Stimulated activated CD4-positive, alpha-beta T cell treated with anti-CD3 and anti-CD28 coated beads, TNF-alpha, amount 100 ng/mL, for 48 hours (primary cell): Measurements from ENCODE around the gene SMIM43.

ENCODE experiments used
- DNase-seq, 3 donors: peaks; one replicate each; pipeline ENCODE4 v3.0.0-alpha.2; 2020; ENCODE audit warnings: low read depth in 3 of 3

Gene SMIM43

GRCh38 chr4:121764702-121765367 is at the start of gene SMIM43:
Gene SMIM43, minus strand, starts transcription at chr4:121765164. Its CDS starts 59 bp downstream, at chr4:121765105.
- DNase-seq = no peak

GRCh38 chr4:121814756-121815155 is 49.8 kb upstream of the SMIM43 start:
- no peak for DNase-seq

- no peak for DNase-seq
These were observed 46.2 kb upstream of the SMIM43 start for GRCh38 chr4:121811122-121811521.

GRCh38 chr4:121806411-121806810 is 41.4 kb upstream of the SMIM43 start:
- DNase-seq = no peak

GRCh38 chr4:121801715-121802075 is 36.7 kb upstream of the SMIM43 start:
- no peak for DNase-seq

- peak; percentile 85 to 91 (median 90) for DNase-seq
These were observed 36.2 kb upstream of the SMIM43 start, which contains the start of gene EXOSC9 for GRCh38 chr4:121800961-121801714. Gene EXOSC9, plus strand, starts transcription at chr4:121801323. Its CDS starts 102 bp downstream, at chr4:121801425.

GRCh38 chr4:121800638-121800960 is 35.6 kb upstream of the SMIM43 start:
- DNase-seq = no peak

GRCh38 chr4:121799867-121800501 is 35.0 kb upstream of the SMIM43 start:
- no peak for DNase-seq

- DNase-seq = no peak
These were observed 34.4 kb upstream of the SMIM43 start for GRCh38 chr4:121799208-121799823.

- DNase-seq = no peak
These were observed 31.3 kb upstream of the SMIM43 start for GRCh38 chr4:121796283-121796682.

GRCh38 chr4:121794505-121795188 is 29.7 kb upstream of the SMIM43 start:
- DNase-seq = no peak

GRCh38 chr4:121792966-121793365 is 28.0 kb upstream of the SMIM43 start:
- no peak for DNase-seq

- DNase-seq = no peak
These were observed 26.5 kb upstream of the SMIM43 start for GRCh38 chr4:121791481-121791880.

GRCh38 chr4:121790976-121791375 is 26.0 kb upstream of the SMIM43 start:
- DNase-seq = no peak

- no peak for DNase-seq
These were observed 25.2 kb upstream of the SMIM43 start for GRCh38 chr4:121789960-121790829.

- no peak for DNase-seq
These were observed 24.5 kb upstream of the SMIM43 start for GRCh38 chr4:121789455-121789854.

- DNase-seq = no peak
These were observed 23.9 kb upstream of the SMIM43 start for GRCh38 chr4:121788896-121789295.

- no peak for DNase-seq
These were observed 21.3 kb upstream of the SMIM43 start for GRCh38 chr4:121786221-121786620.

- DNase-seq = no peak
These were observed 20.5 kb upstream of the SMIM43 start for GRCh38 chr4:121785479-121785878.

- no peak for DNase-seq
These were observed 20.0 kb upstream of the SMIM43 start for GRCh38 chr4:121784975-121785374.

- no peak for DNase-seq
These were observed 19.4 kb upstream of the SMIM43 start for GRCh38 chr4:121784401-121784800.
